ENCODE data around the gene DCAF6.

DNA sequence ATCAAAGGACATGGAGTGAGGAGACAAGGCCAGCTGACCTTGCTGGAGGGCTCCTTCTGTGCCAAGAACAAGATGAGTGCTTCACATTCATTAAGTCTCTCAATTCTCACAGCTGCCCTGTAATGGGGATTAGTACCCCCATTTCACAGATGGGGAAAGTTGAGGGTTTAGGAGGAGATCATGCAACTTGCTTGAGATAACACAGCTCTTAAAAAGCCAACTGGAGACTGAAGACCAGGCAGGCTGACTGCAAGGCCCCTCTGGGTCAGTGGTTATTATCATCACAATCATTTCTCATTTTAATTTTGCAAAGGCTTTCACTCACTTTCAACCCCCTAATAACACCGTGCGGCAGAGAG lies 153.5 kb downstream of the DCAF6 start:
- TF ChIP-seq, protein P1, sequence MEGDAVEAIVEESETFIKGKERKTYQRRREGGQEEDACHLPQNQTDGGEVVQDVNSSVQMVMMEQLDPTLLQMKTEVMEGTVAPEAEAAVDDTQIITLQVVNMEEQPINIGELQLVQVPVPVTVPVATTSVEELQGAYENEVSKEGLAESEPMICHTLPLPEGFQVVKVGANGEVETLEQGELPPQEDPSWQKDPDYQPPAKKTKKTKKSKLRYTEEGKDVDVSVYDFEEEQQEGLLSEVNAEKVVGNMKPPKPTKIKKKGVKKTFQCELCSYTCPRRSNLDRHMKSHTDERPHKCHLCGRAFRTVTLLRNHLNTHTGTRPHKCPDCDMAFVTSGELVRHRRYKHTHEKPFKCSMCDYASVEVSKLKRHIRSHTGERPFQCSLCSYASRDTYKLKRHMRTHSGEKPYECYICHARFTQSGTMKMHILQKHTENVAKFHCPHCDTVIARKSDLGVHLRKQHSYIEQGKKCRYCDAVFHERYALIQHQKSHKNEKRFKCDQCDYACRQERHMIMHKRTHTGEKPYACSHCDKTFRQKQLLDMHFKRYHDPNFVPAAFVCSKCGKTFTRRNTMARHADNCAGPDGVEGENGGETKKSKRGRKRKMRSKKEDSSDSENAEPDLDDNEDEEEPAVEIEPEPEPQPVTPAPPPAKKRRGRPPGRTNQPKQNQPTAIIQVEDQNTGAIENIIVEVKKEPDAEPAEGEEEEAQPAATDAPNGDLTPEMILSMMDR (IDR thresholded peaks at IDR 0.05) = no peak
- no peak for TF ChIP-seq POLR2A (IDR thresholded peaks at IDR 0.05)
